Ovary (tissue), 3 donors: Measurements from ENCODE around the gene BABAM2.

ENCODE experiments used
- CTCF ChIP-seq, 3 donors: fragments of 450-650 bp in 2 of 3; fragments of 200-600 bp in 1 of 3; IDR thresholded peaks; one replicate each; pipeline versions ENCODE4 v1.5.1 to v1.8.0; 2016 to 2022; ENCODE audit warnings: antibody characterized with exemption in 3 of 3, mild to moderate bottlenecking in 1 of 3
- EP300 ChIP-seq: sonication (generic); formaldehyde crosslinking; IDR thresholded peaks from one replicate; pipeline ENCODE4 v1.6.1; 2017; ENCODE audit warnings: antibody characterized with exemption
- donor health status: DM: no; HTN: no; CAD: no.

GRCh38 chr2:28267282-28267681 is 376.8 kb downstream of the BABAM2 start:
- no peak for TF ChIP-seq EP300
- TF ChIP-seq CTCF (IDR thresholded peaks at IDR 0.05): no peak
